Smooth muscle cell (in vitro differentiated cells): ENCODE measurements around the gene ASMTL. TPM values are rescaled to one million over a fixed set of nuclear protein-coding genes. Genes with fewer than 3 reads are reported as not detected.

Experiments
- DNase-seq: peaks from one replicate; lab custom pipeline; 2025; ENCODE audit not compliant: unreplicated experiment; lab: John Stamatoyannopoulos, UW
- H2AFZ ChIP-seq: fragments of 200-600 bp; sonication (generic); 2 replicates; pipeline ENCODE4 v1.6.0; 2016; ENCODE audit warnings: antibody characterized with exemption, low read depth, mild to moderate bottlenecking
- H3F3A ChIP-seq: fragments of 200-600 bp; sonication (generic); 2 replicates; pipeline ENCODE4 v1.6.0; 2017; ENCODE audit warnings: antibody characterized with exemption, low read depth
- H3K27ac ChIP-seq: fragments of 200-600 bp; sonication (generic); 2 replicates; pipeline ENCODE4 v1.5.1; 2016; ENCODE audit warnings: low read depth, mild to moderate bottlenecking
- H3K27me3 ChIP-seq: fragments of 200-600 bp; sonication (generic); 2 replicates; pipeline ENCODE4 v1.6.1; 2016; ENCODE audit warnings: low read depth, mild to moderate bottlenecking
- H3K36me3 ChIP-seq: fragments of 200-600 bp; sonication (generic); 2 replicates; pipeline ENCODE4 v1.5.1; 2016; ENCODE audit warnings: low read depth
- H3K4me1 ChIP-seq: fragments of 200-600 bp; sonication (generic); 2 replicates; pipeline ENCODE4 v1.5.1; 2016; ENCODE audit warnings: low read depth
- H3K4me2 ChIP-seq: fragments of 200-600 bp; sonication (generic); 2 replicates; pipeline ENCODE4 v1.6.0; 2016; ENCODE audit warnings: mild to moderate bottlenecking
- H3K4me3 ChIP-seq: fragments of 200-600 bp; sonication (generic); 2 replicates; pipeline ENCODE4 v1.5.1; 2016; ENCODE audit warnings: mild to moderate bottlenecking
- H3K79me2 ChIP-seq: fragments of 200-600 bp; sonication (generic); 2 replicates; pipeline ENCODE4 v1.6.0; 2016; ENCODE audit warnings: low read depth, mild to moderate bottlenecking
- H3K9ac ChIP-seq: fragments of 200-600 bp; sonication (generic); 2 replicates; pipeline ENCODE4 v1.6.0; 2016; ENCODE audit warnings: low read depth
- H3K9me3 ChIP-seq: fragments of 200-600 bp; sonication (generic); replicated peaks from 2 replicates; pipeline ENCODE4 v1.5.1; 2016; ENCODE audit warnings: low read depth
- H4K20me1 ChIP-seq: fragments of 200-600 bp; sonication (generic); 2 replicates; pipeline ENCODE4 v1.6.0; 2016; ENCODE audit warnings: low read depth
- WGBS: methylation state at CpG from one replicate; pipeline ENCODE4 v1.1.7; 2016; ENCODE audit warnings: low lambda C conversion rate; 5-methylcytosine and 5-hydroxymethylcytosine counted together
- polyA plus RNA-seq: library from polyadenylated mRNA; unstranded; fragments of >200 nt; fragmentation: Nextera tagmentation; extraction: Ambion mirVana; gene quantifications from 2 replicates; pipeline ENCODE4 v1.2.1, GENCODE V29; 2016
- total RNA-seq: library from RNA; depleted of rRNA; stranded (reverse); fragments of >200 nt; gene quantifications from 2 replicates; pipeline ENCODE4 v1.2.3, GENCODE V29; 2014
- TF ChIP-seq, protein P1 (sequence below): fragments of 200-600 bp; sonication (generic); IDR thresholded peaks from 2 replicates; pipeline ENCODE4 v1.5.1; 2017; ENCODE audit warnings: borderline replicate concordance, mild to moderate bottlenecking, antibody characterized with exemption; ENCODE audit not compliant: insufficient read depth, poor library complexity, severe bottlenecking

Gene ASMTL
- total and polyA plus RNA-seq, 2 experiments from 2014 or later: 20.0 to 50.5 TPM

GRCh38 chrX:1488141-1488540 lies 35.4 kb upstream of the ASMTL start:
- H4K20me1 ChIP-seq: no peaks in the 10 kb centered on the region
- WGBS: 80% methylated on average over 3 of the region's 3 CpGs
- TF ChIP-seq, protein P1, sequence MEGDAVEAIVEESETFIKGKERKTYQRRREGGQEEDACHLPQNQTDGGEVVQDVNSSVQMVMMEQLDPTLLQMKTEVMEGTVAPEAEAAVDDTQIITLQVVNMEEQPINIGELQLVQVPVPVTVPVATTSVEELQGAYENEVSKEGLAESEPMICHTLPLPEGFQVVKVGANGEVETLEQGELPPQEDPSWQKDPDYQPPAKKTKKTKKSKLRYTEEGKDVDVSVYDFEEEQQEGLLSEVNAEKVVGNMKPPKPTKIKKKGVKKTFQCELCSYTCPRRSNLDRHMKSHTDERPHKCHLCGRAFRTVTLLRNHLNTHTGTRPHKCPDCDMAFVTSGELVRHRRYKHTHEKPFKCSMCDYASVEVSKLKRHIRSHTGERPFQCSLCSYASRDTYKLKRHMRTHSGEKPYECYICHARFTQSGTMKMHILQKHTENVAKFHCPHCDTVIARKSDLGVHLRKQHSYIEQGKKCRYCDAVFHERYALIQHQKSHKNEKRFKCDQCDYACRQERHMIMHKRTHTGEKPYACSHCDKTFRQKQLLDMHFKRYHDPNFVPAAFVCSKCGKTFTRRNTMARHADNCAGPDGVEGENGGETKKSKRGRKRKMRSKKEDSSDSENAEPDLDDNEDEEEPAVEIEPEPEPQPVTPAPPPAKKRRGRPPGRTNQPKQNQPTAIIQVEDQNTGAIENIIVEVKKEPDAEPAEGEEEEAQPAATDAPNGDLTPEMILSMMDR: no peak
- no peaks in the 10 kb centered on the region for H3K4me1 ChIP-seq
- H3K27ac ChIP-seq: no peak overlapping the region
- no peaks in the 10 kb centered on the region for H3K27me3 ChIP-seq
- H3F3A ChIP-seq: no peaks in the 10 kb centered on the region
- H3K9ac ChIP-seq: no peak overlapping the region
- H3K4me3 ChIP-seq: no peak overlapping the region
- H3K9me3 ChIP-seq: no peaks in the 10 kb centered on the region
- DNase-seq: no peak
- no peak overlapping the region for H2AFZ ChIP-seq
- no peak overlapping the region for H3K4me2 ChIP-seq
- no peaks in the 10 kb centered on the region for H3K36me3 ChIP-seq
- H3K79me2 ChIP-seq: no peaks in the 10 kb centered on the region

DNA sequence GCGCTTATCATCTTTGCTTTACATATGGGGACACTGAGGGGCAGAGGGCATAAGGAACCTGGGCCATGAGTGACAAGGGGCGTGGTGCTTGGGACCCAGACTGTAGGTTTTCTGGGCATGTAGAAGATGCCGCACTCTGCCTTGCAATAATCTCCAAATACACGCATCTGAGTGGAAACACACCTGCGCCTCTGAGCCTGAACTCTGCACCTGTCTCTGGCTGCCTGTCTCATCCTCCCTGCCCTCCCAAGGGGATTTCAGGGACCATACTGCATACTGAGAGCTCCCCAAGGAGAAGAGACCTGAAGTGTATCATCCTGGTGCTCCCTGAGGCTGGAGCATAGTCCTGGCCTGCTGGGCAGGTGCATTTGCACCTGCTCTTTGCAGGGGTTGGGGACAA lies 34.7 kb upstream of the ASMTL start:
- DNase-seq: no peak
- H3K9me3 ChIP-seq: no peaks in the 10 kb centered on the region
- H3K27ac ChIP-seq: no peak overlapping the region
- H3K4me3 ChIP-seq: no peak overlapping the region
- H3K9ac ChIP-seq: no peak overlapping the region
- no peak overlapping the region for H2AFZ ChIP-seq
- no peak overlapping the region for H3K4me2 ChIP-seq
- no peaks in the 10 kb centered on the region for H3K79me2 ChIP-seq
- H4K20me1 ChIP-seq: no peaks in the 10 kb centered on the region
- TF ChIP-seq, protein P1: no peak
- no peaks in the 10 kb centered on the region for H3K36me3 ChIP-seq
- H3K27me3 ChIP-seq: no peaks in the 10 kb centered on the region
- no peaks in the 10 kb centered on the region for H3F3A ChIP-seq
- no peaks in the 10 kb centered on the region for H3K4me1 ChIP-seq
- 98% methylated on average over 5 of the region's 5 CpGs for WGBS

DNA sequence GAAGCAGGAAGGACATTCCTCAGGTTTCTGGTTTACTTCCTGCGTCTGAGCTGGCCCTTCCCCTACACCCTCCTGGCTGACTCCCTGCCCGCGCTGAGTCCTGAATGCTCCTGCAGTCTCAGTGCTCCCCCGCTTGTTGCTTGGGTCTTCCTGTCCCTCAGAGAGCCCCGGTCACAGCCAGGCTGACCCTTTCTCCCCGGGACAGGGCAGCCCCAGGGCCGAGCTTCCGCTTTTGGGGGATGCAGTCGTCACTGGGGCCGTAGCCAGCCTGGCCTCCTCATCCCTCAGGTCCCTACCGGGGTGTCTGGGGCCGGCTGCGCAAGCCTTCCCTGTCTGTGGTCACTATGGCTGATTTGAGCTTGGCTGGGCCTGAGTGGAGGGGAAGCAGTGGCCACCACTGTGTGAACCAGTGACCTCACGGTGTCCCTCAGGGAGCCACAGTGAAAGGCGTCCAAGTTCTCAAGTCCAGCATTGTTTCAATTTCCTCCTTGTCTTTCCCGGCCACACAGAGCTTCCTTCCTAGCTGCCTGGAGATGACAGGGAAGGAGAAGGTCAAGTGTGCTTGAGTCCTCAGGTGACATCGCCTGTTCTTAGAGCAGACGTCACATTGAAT lies 34.1 kb upstream of the ASMTL start:
- no peaks in the 10 kb centered on the region for H3K27me3 ChIP-seq
- TF ChIP-seq, protein P1: no peak
- no peak overlapping the region for H3K27ac ChIP-seq
- no peaks in the 10 kb centered on the region for H3K36me3 ChIP-seq
- H3K9ac ChIP-seq: no peak overlapping the region
- H3F3A ChIP-seq: no peaks in the 10 kb centered on the region
- H2AFZ ChIP-seq: no peak overlapping the region
- H3K4me1 ChIP-seq: no peaks in the 10 kb centered on the region
- no peaks in the 10 kb centered on the region for H4K20me1 ChIP-seq
- H3K79me2 ChIP-seq: no peaks in the 10 kb centered on the region
- WGBS: 82% methylated on average over 18 of the region's 18 CpGs
- no peaks in the 10 kb centered on the region for H3K9me3 ChIP-seq
- H3K4me2 ChIP-seq: no peak overlapping the region
- no peak for DNase-seq
- H3K4me3 ChIP-seq: no peak overlapping the region

- TF ChIP-seq, protein P1: no peak
- H3K4me2 ChIP-seq: no peak overlapping the region
- no peak for DNase-seq
- no peaks in the 10 kb centered on the region for H3K36me3 ChIP-seq
- WGBS: 95% methylated on average over 5 of the region's 5 CpGs
- H3F3A ChIP-seq: no peaks in the 10 kb centered on the region
- H3K27me3 ChIP-seq: no peaks in the 10 kb centered on the region
- no peak overlapping the region for H3K27ac ChIP-seq
- no peak overlapping the region for H2AFZ ChIP-seq
- H3K9me3 ChIP-seq: no peaks in the 10 kb centered on the region
- H3K4me1 ChIP-seq: no peaks in the 10 kb centered on the region
- no peak overlapping the region for H3K9ac ChIP-seq
- H3K79me2 ChIP-seq: no peaks in the 10 kb centered on the region
- no peaks in the 10 kb centered on the region for H4K20me1 ChIP-seq
- H3K4me3 ChIP-seq: no peak overlapping the region
Observed at GRCh38 chrX:1486177-1486576, 33.5 kb upstream of the ASMTL start.
